ENCODE data around the gene OTX1. TPM values are rescaled to one million over a fixed set of nuclear protein-coding genes. Genes with fewer than 3 reads are reported as not detected.
A peak's percentile ranks its signal among the peaks of the same experiment; 100 is the strongest.

Gene OTX1
- total RNA-seq, 2 donors from 2014 or later = not detected

DNA sequence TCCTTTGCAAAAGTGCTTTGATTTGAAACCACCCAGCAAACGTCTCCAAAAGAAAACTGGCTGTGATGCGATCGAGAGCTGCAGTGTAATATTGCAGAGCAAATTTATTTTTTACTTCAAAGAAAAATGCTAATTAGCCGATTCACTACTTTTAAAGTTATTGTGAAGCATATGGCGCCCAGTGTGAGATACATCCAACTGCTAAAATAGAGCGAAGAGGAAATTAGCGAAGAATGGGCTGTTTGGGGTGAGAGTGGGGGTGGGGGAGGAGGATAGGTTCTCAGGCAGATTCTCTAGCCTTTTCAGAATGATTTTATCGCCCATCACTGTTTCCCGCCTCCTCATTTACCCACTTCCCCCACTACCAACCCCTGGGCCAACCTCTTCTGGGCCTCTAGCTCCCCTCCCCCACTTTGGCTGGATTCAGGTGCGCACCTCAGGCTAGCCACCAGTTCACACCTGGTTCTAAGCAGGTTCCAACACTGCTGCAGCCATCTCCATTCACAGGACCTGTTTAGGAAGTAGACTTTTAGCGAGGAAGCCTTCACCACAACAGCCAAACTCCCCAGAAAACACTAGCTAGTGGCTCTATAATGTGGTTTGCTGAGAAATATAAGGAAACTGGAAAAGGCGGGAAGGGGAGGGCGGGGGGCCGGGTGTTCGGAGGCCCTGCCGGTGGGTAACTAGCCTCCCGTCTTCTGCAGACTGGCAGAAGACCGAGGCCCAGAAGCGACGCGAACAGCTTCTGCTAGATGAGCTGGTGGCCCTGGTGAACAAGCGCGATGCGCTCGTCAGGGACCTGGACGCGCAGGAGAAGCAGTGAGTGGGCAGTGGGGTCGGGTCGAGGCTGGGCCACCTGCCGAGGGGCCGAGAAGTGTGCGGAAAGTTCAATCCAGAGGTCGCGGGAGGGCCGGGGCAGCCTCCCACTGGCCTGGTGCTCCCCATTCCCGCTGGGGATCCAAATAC is 6.0 kb upstream of the OTX1 start:
- peak; percentile 66 for DNase-seq (ENCODE audit: low spot score)
- intact Hi-C loops (cut with DNase I) = no loop called here

DNA sequence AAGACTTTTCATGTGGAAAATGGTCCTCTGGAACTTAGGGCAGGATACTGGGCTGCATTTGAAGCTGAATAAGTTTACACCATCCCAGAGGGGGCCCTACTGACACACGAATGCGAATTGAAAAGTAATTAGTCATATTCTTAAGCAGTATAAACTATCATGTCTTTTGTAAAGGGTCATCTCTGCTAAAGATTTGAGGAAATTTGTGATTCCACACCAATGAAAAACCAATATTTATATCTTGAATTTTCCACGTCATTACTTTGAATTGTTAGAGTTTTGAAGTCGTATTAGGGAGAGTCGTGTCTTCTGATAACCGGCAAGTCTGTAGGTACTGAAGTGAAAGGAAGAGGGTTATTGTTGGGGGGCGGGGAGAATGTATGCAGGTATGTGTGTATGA is 4.1 kb upstream of the OTX1 start:
- DNase-seq (ENCODE audit: low spot score) = no peak
- intact Hi-C loops (cut with DNase I) = no loop called here

DNA sequence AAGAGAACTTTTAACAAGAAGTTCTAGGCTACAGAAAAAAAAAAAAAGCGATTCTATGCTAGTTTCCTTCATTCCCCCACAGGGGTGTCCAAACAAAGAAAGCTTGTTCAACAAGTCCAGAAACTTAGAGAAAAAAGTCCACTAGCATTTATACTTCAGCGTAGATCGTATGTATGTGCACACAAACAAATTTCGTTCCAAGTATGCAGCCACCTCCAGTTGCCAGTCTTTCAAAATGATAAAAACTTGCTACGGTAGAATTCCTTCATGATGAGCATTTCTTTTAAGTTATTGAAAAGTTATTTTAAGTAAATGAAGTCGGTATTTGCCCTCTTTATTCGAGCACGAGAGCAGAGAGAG is 3.7 kb upstream of the OTX1 start:
- no peak for DNase-seq (ENCODE audit: low spot score)
- intact Hi-C loops (cut with DNase I) = no loop called here

DNA sequence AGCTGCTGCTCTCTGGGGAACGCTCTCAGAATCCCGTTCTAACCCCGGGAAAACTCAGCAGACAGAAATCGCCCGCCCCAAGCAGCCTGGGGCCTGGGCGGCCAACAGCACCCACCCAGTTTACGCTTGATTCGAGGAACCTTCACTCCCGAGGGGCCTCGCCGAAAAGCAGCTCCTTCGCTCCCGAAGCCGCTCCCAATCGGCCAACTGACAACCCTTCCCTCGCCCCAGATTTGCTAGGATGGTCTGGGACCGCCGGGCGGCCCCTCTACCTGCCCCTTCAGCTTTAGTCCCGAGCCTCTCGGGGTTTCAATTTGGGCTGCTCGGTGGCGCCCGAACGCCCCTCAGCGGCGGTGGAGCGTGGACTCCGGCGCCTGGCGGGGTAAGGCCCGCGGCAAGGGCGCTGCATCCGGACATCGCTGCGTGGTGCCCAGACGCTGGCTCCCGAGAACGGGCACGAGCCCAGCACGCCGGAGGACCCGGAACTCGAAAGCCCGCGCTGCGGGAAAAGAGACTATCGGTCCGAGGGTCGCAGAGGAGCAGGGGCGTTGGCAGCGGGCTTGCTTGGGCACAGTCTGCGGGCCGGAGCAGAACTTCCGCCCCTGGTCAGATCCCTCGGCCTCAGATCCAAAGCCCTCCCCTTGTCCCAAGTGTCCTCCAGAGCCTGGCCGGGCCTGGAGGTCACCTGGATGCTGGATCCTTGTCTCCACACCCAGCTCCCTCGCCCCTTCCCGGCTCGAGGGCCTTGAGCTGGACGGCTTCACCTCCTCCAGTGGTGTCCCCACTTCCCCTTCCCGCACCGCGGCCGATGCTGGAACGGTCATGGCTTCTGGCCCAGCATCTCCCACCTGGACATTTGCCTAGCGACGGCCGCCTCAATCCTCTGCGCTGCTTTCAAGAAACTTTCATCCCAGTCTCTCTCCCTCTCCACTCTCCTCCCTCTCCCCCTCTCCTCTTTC is 3.0 kb upstream of the OTX1 start:
- DNase-seq (ENCODE audit: low spot score) = peak; percentile 81
- intact Hi-C loops (cut with DNase I) = no loop called here

DNA sequence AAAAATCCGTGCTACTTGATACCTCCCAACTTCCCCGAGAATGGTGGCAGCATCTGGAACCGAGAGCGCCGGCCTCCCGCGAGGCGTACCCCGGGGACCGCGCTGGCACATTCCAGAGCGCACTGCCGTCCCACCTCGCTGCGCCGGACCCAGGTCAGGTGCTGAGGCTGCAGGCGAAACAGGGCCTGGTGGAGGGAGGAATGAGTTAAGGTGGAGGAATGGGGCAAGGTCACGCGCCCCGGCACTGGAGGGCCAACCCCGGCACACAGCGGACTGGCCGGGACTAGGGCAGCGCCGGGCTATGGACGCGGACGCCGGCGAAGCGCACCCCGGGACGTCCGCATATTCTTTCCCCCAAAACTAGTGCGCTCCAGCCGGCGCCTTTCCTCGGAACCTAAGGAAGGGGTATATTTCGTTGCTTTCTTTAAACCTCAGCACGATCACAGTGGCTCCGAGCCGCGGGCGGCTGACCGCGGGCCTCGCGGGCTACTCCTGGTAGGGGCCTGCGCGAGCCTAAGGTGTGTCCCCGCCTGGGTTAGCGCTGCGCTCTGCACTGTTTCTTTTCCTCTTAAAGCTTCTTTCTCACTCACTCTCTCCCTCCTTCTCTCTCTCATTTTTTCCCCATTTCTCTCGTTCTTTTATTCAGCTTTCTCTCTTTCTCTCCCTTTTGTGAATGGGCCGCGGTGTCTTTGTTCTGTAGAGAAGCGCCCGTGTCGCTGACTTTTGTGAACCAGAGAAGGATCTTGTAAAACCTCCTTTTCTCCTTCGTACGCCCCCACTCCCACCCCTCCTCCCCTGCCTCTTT is 2.1 kb upstream of the OTX1 start:
- peak; percentile 61 for DNase-seq (ENCODE audit: low spot score)
- intact Hi-C loops (cut with DNase I) = no loop called here

DNA sequence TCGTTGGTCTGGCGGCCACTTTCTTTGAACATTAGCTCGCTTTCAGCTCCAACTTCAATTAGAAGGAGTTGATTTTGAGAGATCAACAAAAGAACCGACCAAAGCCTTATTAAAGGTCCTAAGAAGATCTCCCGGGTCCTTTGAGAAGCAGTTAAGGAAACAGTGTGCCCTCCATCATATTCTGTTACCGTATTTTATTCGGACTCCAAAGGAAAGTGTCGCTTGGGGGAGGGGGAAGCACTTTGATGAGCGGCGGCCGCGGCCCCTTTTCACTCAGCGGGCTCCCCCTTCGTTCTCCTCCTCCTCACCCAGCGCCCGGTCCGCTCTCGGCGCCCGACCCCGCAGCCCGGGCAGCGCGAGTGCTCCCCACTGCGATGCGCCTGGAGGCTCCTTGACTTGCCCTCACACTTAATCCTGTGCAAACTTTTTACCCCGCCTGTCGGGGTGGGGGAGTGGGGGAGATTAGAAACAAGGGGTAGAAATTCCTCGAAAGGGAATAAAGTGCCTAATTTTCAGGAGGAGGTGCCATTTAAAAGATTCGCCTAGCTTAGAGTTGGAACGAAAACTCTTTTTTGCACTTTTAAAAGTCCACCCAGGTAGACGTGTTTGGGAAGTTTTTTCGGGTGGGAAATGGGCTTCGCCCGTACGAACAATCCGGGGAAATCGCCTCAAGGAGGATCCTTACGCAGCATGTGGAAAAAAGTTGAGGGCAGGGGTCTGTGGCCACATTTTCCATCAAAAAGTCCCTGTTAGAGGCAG is 1.2 kb upstream of the OTX1 start:
- intact Hi-C loops (cut with DNase I) = no loop called here
- peak; percentile 75 for DNase-seq (ENCODE audit: low spot score)

DNA sequence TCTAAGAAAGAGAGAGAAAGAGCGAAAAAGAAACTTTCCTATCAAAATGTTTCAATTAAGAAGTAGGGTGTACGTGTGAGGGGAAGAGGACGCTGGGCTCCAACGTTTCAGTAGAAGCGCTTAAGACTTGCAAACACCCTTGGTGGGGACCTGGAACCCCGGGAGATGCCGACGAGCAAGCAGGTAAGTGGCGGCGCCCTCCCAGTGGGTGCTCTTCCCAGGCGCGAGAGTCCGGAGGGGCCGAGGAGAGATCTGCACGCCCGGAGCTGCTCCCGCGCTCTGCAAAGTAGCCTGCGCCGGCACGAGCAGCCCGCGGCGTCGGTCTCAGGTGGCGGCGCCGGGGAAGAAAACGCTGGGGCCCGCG is 678 bp upstream of the OTX1 start:
- DNase-seq (ENCODE audit: low spot score) = peak; percentile 72
- intact Hi-C loops (cut with DNase I) = no loop called here

DNA sequence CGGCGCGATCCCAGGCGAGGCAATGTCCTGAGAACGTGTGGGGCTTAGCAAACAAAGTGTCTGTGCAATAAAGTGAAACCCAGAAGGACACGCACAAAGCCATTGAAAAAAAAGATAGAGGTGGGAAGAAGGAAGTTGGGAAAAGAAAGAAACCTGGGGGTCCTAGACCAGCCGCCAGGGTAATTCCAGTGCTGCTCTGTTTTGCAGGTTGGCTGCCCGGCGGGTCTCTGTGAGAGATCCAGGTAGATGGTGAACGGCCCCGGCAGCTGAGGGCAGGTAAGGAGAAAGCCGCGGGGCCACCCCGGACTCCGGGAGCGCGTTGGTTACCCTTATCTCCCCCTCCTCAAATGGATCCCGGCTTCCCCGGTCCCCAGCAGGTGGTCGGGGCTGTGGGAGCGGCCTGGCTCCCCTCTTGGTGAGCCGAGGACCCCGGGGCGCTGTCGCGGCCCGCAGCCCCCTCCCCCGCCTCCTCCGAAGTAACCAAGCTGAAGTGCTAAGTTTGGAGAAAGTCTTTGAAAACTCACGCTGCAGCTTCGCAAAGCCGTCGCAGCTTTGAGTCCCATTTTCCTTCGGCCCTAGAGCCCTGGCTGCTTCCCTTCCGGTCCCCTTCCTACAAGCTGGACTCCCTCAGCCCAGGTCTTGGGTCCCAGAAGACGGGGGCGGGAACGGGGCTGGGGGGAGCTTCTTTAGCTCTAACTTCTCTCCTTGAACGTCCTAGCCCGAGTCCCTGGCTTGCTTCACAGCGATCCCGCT is 588 bp downstream of the OTX1 start:
- DNase-seq (ENCODE audit: low spot score) = no peak
- intact Hi-C loops (cut with DNase I) = no loop called here

DNA sequence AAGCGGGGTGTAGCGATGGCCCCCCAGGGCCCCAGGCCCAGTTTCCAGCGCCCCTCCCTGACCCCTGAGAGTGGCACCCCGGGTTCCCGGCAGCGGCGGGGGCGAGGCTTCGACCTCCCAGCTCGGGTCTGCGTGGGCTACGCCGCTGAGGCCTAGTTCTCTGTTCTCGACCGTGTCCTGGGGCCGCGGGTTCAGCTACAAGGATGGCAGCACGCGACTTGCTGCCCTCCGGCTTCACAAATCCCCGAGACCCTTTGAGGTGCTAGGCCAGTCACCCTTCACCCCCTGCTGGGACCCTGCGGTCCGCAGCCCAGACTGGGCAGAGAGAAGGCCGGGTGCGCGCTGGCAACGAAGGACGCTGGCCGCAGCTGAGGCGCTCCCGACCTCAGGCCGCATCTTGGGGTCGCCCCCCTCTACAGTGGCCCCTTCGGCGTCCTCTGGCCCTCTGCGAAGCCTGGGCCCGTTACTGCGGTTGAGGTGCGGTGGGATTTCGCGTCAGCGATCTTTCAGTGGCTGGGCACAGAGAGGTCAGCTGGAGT is 1.2 kb downstream of the OTX1 start:
- peak; percentile 79 for DNase-seq (ENCODE audit: low spot score)
- intact Hi-C loops (cut with DNase I) = no loop called here

DNA sequence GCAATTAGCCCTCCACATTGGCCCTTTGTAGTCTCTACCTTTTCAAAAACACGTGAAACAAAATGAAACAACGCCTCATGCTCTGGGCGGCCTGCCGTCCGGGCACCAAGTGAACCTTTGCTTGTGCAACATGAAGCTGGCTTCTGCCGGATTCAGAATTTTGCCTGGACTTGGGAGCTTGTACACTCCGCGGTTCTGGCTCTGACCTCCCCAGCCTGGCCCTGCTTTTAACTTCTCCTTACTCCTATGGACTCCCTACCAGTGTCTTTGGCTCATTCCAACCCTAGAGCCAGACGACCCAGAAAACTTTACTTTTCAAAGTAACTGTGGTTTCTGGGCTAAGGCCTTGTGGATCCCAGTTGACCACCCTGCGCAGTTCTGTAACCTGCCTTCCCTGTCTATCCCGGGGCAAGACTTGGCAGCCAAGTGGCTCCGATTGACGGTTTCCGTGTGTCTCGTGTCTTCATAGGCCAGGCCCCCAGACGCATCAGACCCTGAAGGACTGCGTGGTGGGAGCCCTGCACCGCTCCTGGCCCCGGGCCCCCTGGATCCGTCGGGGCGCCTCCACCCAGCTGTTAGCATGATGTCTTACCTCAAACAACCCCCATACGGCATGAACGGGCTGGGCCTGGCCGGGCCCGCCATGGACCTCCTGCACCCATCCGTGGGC is 1.9 kb downstream of the OTX1 start:
- intact Hi-C loops (cut with DNase I) = no loop called here
- no peak for DNase-seq (ENCODE audit: low spot score)

DNA sequence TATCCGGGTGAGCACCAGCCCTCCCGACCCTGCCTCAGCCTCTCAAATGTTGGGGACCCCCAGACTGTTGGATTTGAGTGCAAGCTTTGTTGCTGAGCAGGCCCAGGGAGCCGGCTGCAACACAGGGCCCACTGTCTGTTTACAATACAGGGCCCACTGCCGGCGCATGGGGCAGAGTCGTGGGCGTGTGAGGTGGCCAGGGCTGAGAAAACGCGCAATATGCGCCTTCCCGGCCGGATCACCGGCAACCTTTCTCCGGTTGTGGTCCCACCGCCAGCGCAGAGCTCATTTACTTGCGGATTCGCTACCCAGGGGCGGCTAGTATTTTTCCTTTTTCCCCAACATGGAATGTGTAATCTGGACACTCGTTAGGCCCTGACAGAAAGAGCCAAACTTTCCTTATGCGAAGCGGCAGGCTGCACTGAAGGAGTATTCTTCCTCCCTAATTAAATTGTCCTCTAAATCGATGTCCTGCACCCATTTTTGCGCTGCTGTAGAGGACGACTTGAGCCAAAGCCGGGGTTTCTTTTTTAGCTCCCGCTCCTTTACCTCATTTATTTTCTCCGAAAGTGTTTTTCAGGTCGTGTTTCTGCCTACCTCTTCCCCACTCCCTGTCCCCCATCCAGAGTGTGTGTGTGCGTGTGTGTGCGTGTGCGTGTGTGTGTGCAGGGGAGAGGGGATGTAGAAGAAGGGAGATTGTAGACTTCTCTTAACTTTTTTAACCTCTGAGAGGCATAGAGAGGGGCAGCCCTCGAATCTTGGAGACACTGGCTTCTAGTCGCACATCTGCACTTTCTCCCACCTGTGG is 2.7 kb downstream of the OTX1 start:
- intact Hi-C loops (cut with DNase I) = no loop called here
- no peak for DNase-seq (ENCODE audit: low spot score)

DNA sequence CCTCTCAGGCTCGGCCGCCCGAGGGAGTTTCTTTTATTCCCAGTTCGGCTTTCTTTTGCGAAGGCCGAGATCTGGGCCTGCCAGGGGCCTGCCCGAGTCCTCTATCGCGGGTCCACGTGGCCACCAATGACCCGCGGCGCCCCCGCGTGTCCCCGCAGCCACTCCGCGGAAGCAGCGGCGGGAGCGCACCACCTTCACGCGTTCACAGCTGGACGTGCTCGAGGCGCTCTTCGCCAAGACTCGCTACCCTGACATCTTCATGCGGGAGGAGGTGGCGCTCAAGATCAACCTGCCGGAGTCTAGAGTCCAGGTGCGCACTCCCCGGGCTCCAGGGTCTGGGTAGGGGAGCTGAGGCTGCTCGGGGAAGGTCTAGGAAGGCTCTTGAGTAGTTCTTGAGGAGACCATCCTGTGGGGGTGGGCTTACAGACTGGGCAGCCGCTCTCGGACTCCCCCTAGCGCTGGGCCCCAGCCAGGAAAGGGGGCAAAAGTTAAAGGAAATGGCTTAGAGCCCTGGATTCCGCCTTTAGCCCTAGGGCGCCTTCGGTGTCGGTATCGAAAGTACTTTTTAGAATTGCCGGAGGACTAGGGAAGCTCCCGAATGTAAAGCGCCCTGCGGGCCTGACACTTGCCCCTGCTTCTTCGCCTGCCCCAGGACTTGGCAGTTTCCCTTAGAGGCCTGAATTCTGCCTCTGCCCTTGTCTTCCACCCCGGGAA is 3.4 kb downstream of the OTX1 start:
- DNase-seq (ENCODE audit: low spot score) = no peak
- intact Hi-C loops (cut with DNase I) = no loop called here

DNA sequence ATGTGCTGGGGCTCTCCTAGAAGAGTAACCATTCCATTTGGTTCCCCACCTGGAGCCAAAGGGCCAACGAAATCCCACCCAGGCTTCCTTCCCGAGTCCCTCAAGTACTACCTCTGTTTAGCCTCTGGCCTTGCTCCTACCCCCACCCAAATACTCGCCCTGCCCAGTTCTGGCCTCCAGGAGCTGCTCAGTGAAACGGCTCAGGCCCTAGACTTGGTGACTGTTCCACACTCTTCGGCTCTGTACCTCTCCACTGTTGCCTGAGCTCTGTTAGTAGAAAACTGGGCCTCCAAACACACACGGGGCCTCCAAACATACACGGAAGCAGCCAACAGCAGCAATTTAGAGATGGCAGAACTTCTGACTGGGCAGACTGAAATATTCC is 4.2 kb downstream of the OTX1 start:
- DNase-seq (ENCODE audit: low spot score) = no peak
- intact Hi-C loops (cut with DNase I) = no loop called here

DNA sequence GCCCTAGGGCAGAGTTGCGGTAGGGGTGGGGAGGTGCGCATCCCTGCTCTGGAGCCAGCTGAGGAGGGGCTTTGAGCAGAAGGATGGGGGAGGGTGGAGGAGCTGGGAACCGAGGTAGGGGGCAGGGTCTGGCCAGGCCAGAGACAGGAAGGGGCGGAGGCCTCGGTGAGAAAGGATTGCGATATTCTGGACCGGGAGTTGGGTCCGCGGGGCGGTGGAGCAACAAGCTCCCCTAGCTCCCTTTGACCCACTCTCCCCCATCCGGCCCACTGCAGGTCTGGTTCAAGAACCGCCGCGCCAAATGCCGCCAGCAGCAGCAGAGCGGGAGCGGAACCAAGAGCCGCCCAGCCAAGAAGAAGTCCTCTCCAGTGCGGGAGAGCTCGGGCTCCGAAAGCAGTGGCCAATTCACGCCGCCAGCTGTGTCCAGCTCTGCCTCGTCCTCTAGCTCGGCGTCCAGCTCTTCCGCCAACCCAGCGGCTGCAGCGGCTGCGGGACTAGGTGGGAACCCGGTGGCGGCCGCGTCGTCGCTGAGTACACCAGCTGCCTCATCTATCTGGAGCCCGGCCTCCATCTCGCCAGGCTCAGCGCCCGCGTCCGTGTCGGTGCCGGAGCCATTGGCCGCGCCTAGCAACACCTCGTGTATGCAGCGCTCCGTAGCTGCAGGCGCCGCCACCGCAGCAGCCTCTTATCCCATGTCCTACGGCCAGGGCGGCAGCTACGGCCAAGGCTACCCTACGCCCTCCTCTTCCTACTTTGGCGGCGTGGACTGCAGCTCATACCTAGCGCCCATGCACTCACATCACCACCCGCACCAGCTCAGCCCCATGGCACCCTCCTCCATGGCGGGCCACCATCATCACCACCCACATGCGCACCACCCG is 4.8 kb downstream of the OTX1 start:
- intact Hi-C loops (cut with DNase I) = no loop called here
- DNase-seq (ENCODE audit: low spot score) = peak; percentile 82

All from posterior vena cava (tissue), 2 donors.